ENCODE data around the gene NEXMIF. TPM values are rescaled to one million over a fixed set of nuclear protein-coding genes. Genes with fewer than 3 reads are reported as not detected.

Gene NEXMIF
- total and polyA plus RNA-seq, 9 donors = 0.13 to 3.1 (median 1.8) TPM

- no peaks in the 10 kb centered on the region for H3K27me3 ChIP-seq
- H3K9me3 ChIP-seq = no peaks in the 10 kb centered on the region
- H3K27ac ChIP-seq = peak overlapping the region; percentile 16 to 53
- peak; percentile 42 to 60 (median 52) for DNase-seq
- peak overlapping the region; percentile 46 for H3K4me3 ChIP-seq
- no peaks in the 10 kb centered on the region for H3K36me3 ChIP-seq
- TF ChIP-seq EP300 (IDR thresholded peaks at IDR 0.05) (no peak), POLR2A (IDR thresholded peaks at IDR 0.05) (no peak), CTCF (IDR thresholded peaks at IDR 0.05) (no peak)
- 37 to 60% (median 54%) methylated on average over 74 to 81 of the region's 81 CpGs for WGBS, 3 donors
- intact Hi-C loops (cut with DNase I) = no loop called here
- H3K4me1 ChIP-seq (ENCODE audit: insufficient read depth) = no peaks in the 10 kb centered on the region
These were observed 615 bp downstream of the NEXMIF start for GRCh38 chrX:74924449-74925224.

GRCh38 chrX:74923942-74924448, 1.3 kb downstream of the NEXMIF start:
- no peaks in the 10 kb centered on the region for H3K4me1 ChIP-seq (ENCODE audit: insufficient read depth)
- H3K36me3 ChIP-seq = no peaks in the 10 kb centered on the region
- TF ChIP-seq CTCF (IDR thresholded peaks at IDR 0.05) = no peak
- no peak for TF ChIP-seq EP300 (IDR thresholded peaks at IDR 0.05)
- TF ChIP-seq POLR2A (IDR thresholded peaks at IDR 0.05) = no peak
- peak overlapping the region; percentile 16 to 53 for H3K27ac ChIP-seq
- intact Hi-C loops (cut with DNase I) = no loop called here
- peak; percentile 14 to 35 (median 33) for DNase-seq
- no peaks in the 10 kb centered on the region for H3K27me3 ChIP-seq
- H3K4me3 ChIP-seq = peak overlapping the region; percentile 46
- no peaks in the 10 kb centered on the region for H3K9me3 ChIP-seq
- 52 to 60% (median 56%) methylated on average over 43 to 51 of the region's 51 CpGs for WGBS, 3 donors

GRCh38 chrX:74922922-74923543, 2.2 kb downstream of the NEXMIF start:
- Histone ChIP-seq H3K27ac (no peak overlapping the region), H3K36me3 (no peaks in the 10 kb centered on the region), H3K9me3 (no peaks in the 10 kb centered on the region), H3K27me3 (no peaks in the 10 kb centered on the region), H3K4me1 (ENCODE audit: insufficient read depth) (no peaks in the 10 kb centered on the region), H3K4me3 (no peak overlapping the region)
- intact Hi-C loops (cut with DNase I) = no loop called here
- 60 to 63% (median 62%) methylated on average over 6 of the region's 6 CpGs for WGBS, 3 donors
- TF ChIP-seq CTCF (IDR thresholded peaks at IDR 0.05) (no peak), POLR2A (IDR thresholded peaks at IDR 0.05) (no peak), EP300 (IDR thresholded peaks at IDR 0.05) (no peak)
- DNase-seq = no peak

GRCh38 chrX:74911494-74911893, 13.8 kb downstream of the NEXMIF start:
- H3K9me3 ChIP-seq = no peaks in the 10 kb centered on the region
- TF ChIP-seq CTCF (IDR thresholded peaks at IDR 0.05) = no peak
- TF ChIP-seq EP300 (IDR thresholded peaks at IDR 0.05) = no peak
- TF ChIP-seq POLR2A (IDR thresholded peaks at IDR 0.05) = no peak
- 44 to 59% (median 57%) methylated on average over 1 of the region's 1 CpG for WGBS, 3 donors
- H3K4me1 ChIP-seq (ENCODE audit: insufficient read depth) = no peaks in the 10 kb centered on the region
- no peaks in the 10 kb centered on the region for H3K27me3 ChIP-seq
- H3K36me3 ChIP-seq = no peaks in the 10 kb centered on the region
- H3K27ac ChIP-seq = no peak overlapping the region
- intact Hi-C loops (cut with DNase I) = no loop called here
- DNase-seq = no peak
- H3K4me3 ChIP-seq = no peak overlapping the region

Data from ovary (tissue), 9 donors.